Measurements from ENCODE around the gene TLR9.

Gene TLR9

GRCh38 chr3:52175416-52176179, 49.8 kb downstream of the TLR9 start:
- ATAC-seq (ENCODE audit: insufficient read depth, low read depth) (no peak), DNase-seq (no peak)
- Histone ChIP-seq H3K27ac (ENCODE audit: low read length) (no peak overlapping the region), H3K4me2 (ENCODE audit: insufficient read depth, low read length) (no peak overlapping the region), H3K79me2 (ENCODE audit: insufficient read depth, low read length) (no peaks in the 10 kb centered on the region), H3K9ac (ENCODE audit: low read depth, low read length) (no peak overlapping the region), H3K4me3 (ENCODE audit: low read depth in 1 of 2, low read length in 2 of 2) (no peak overlapping the region), H4K20me1 (ENCODE audit: insufficient read depth, low read length) (no peaks in the 10 kb centered on the region; the same call in 1 of the 2 replicates), H3K4me1 (ENCODE audit: insufficient read depth, low read length) (no peaks in the 10 kb centered on the region), H3K27me3 (ENCODE audit: insufficient read depth, low read length, poor library complexity) (no peaks in the 10 kb centered on the region), H3K9me3 (ENCODE audit: insufficient read depth, low read length, severe bottlenecking) (no peaks in the 10 kb centered on the region), H2AFZ (ENCODE audit: low read depth, low read length) (no peak overlapping the region), H3K36me3 (ENCODE audit: insufficient read depth, low read length) (no peaks in the 10 kb centered on the region)
- TF ChIP-seq EZH2 (IDR thresholded peaks at IDR 0.05; ENCODE audit: borderline replicate concordance, low read depth, low read length, severe bottlenecking) (no peak), CTCF (IDR thresholded peaks at IDR 0.05; ENCODE audit: borderline replicate concordance, extremely low read depth, low read length, poor library complexity, severe bottlenecking) (no peak)

- ATAC-seq (ENCODE audit: insufficient read depth, low read depth), result no peak
- Histone ChIP-seq H3K9ac (ENCODE audit: low read depth, low read length) (no peak overlapping the region), H3K27ac (ENCODE audit: low read length) (no peak overlapping the region), H2AFZ (ENCODE audit: low read depth, low read length) (no peak overlapping the region), H3K36me3 (ENCODE audit: insufficient read depth, low read length) (no peaks in the 10 kb centered on the region), H3K27me3 (ENCODE audit: insufficient read depth, low read length, poor library complexity) (no peaks in the 10 kb centered on the region), H3K4me1 (ENCODE audit: insufficient read depth, low read length) (no peaks in the 10 kb centered on the region), H3K4me3 (ENCODE audit: low read depth in 1 of 2, low read length in 2 of 2) (no peak overlapping the region), H4K20me1 (ENCODE audit: insufficient read depth, low read length) (no peaks in the 10 kb centered on the region; the same call in 1 of the 2 replicates), H3K4me2 (ENCODE audit: insufficient read depth, low read length) (no peak overlapping the region), H3K9me3 (ENCODE audit: insufficient read depth, low read length, severe bottlenecking) (no peaks in the 10 kb centered on the region), H3K79me2 (ENCODE audit: insufficient read depth, low read length) (no peaks in the 10 kb centered on the region)
- TF ChIP-seq CTCF (IDR thresholded peaks at IDR 0.05; ENCODE audit: borderline replicate concordance, extremely low read depth, low read length, poor library complexity, severe bottlenecking) (no peak), EZH2 (IDR thresholded peaks at IDR 0.05; ENCODE audit: borderline replicate concordance, low read depth, low read length, severe bottlenecking) (no peak)
- DNase-seq, result no peak
Observed at GRCh38 chr3:52174896-52175295, 50.5 kb downstream of the TLR9 start.

GRCh38 chr3:52173101-52173500, 52.3 kb downstream of the TLR9 start:
- Histone ChIP-seq H3K79me2 (ENCODE audit: insufficient read depth, low read length) (no peaks in the 10 kb centered on the region), H3K4me1 (ENCODE audit: insufficient read depth, low read length) (no peaks in the 10 kb centered on the region), H3K9ac (ENCODE audit: low read depth, low read length) (no peak overlapping the region), H3K9me3 (ENCODE audit: insufficient read depth, low read length, severe bottlenecking) (no peaks in the 10 kb centered on the region), H4K20me1 (ENCODE audit: insufficient read depth, low read length) (no peaks in the 10 kb centered on the region; the same call in 1 of the 2 replicates), H3K27ac (ENCODE audit: low read length) (no peak overlapping the region), H3K36me3 (ENCODE audit: insufficient read depth, low read length) (no peaks in the 10 kb centered on the region), H3K4me2 (ENCODE audit: insufficient read depth, low read length) (no peak overlapping the region), H3K27me3 (ENCODE audit: insufficient read depth, low read length, poor library complexity) (no peaks in the 10 kb centered on the region), H3K4me3 (ENCODE audit: low read depth in 1 of 2, low read length in 2 of 2) (no peak overlapping the region), H2AFZ (ENCODE audit: low read depth, low read length) (no peak overlapping the region)
- no peak for ATAC-seq (ENCODE audit: insufficient read depth, low read depth)
- TF ChIP-seq EZH2 (IDR thresholded peaks at IDR 0.05; ENCODE audit: borderline replicate concordance, low read depth, low read length, severe bottlenecking), result no peak
- TF ChIP-seq CTCF (IDR thresholded peaks at IDR 0.05; ENCODE audit: borderline replicate concordance, extremely low read depth, low read length, poor library complexity, severe bottlenecking), result no peak
- DNase-seq, result no peak

Measured in DND-41 (cell line).